Ascending aorta (tissue), 2 donors: ENCODE measurements around the gene TDP1. TPM values are rescaled to one million over a fixed set of nuclear protein-coding genes. Genes with fewer than 3 reads are reported as not detected.

Experiments used
- DNase-seq, 2 donors: peaks; one replicate each; pipeline ENCODE4 v3.0.0-alpha.2; 2019; ENCODE audit warnings: low spot score in 2 of 2
- H3K27ac ChIP-seq, 2 donors: fragments of 200-600 bp; sonication (generic); one replicate each; pipeline ENCODE4 v1.5.1; 2016 to 2017; ENCODE audit warnings: mild to moderate bottlenecking in 1 of 2
- H3K27me3 ChIP-seq: fragments of 200-600 bp; sonication (generic); one replicate; pipeline ENCODE4 v1.5.1; 2017
- H3K36me3 ChIP-seq, 2 donors: fragments of 200-600 bp; sonication (generic); one replicate each; pipeline ENCODE4 v1.5.1; 2016
- H3K4me1 ChIP-seq, 2 donors: fragments of 200-600 bp; sonication (generic); one replicate each; pipeline ENCODE4 v1.5.1; 2016 to 2017; ENCODE audit warnings: mild to moderate bottlenecking in 1 of 2
- H3K4me3 ChIP-seq, 2 donors: fragments of 200-600 bp; sonication (generic); one replicate each; pipeline ENCODE4 v1.5.1; 2016 to 2017; ENCODE audit warnings: mild to moderate bottlenecking in 1 of 2
- H3K9me3 ChIP-seq, 2 donors: fragments of 200-600 bp; sonication (generic); one replicate each; pipeline ENCODE4 v1.5.1; 2016
- intact Hi-C: fragments of 100-400 bp; cut with DNase I; formaldehyde crosslinking; loops from one replicate; pipeline ENCODE4 v1.15.1; 2023
- total RNA-seq: library from RNA; depleted of rRNA; stranded (reverse); fragments of >200 nt; gene quantifications from one replicate; pipeline ENCODE4 v1.1.0, GENCODE V29; 2016
- TF ChIP-seq, protein P1 (sequence below), 3 experiments: fragments of 200-600 bp in 2 of 3; fragments of 450-650 bp in 1 of 3; sonication (generic) in 2 of 3; IDR thresholded peaks; one replicate each; pipeline ENCODE4 v1.5.1; 2016 to 2019; ENCODE audit warnings: antibody characterized with exemption in 3 of 3, mild to moderate bottlenecking in 1 of 3, moderate library complexity in 1 of 3

Gene TDP1
- total RNA-seq, result 9.4 TPM

DNA sequence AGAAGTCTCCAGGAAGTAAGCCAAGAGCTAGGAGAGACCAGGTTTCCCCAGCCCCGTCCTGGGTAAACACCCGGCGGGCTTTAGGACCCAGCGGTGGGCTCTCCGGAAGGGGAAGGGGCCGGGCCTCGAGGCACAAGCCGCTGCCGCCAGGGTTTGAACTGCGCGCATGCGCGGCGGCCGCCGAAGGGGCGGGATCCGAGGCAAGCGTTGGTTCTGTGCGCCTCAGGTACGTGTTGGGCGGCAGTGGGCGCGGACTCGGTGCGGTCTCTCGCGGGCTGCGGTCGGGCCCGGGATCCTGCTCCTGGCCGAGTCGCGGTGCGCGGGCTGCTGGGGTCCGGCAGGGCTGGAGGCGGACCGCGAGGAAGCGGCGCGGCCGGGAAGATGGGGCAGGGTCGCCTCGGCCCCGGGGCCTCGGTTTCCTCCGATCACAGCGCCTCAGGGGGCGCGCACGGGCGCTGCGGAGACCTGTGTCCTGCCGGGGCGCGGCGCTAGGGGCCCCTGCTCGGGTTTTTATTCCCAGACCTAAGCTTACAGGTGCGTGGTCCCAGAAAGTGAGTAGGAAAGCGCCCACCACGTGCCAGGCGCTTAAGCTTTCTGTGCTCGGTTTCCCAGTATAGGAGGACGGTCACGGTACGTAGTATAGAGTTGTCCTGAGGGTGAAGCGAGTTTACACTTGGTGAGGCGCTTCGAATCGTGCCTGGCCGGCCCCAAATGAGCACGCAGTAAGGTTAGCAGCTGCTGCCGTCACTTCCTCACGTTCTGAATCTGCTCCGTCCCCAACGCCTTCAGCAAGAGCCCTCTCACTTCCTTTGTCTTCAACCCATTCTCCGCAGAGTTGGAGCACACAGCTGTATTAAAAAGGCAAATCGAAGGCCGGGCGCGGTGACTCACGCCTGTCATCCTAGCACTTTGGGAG, at the start of gene TDP1:
Gene TDP1 (plus strand): TSS at position 183 of the 916 bp plus-strand sequence. CDS start 7,188 bp downstream, outside the sequence.
- intact Hi-C loops, result loop anchor here (2.0 to 10.0 kb wide), 6 partner anchors 299 to 1404 kb away; partner anchors contain the start of genes CALM1, PSMC1 and TTC8
- TF ChIP-seq, protein P1, sequence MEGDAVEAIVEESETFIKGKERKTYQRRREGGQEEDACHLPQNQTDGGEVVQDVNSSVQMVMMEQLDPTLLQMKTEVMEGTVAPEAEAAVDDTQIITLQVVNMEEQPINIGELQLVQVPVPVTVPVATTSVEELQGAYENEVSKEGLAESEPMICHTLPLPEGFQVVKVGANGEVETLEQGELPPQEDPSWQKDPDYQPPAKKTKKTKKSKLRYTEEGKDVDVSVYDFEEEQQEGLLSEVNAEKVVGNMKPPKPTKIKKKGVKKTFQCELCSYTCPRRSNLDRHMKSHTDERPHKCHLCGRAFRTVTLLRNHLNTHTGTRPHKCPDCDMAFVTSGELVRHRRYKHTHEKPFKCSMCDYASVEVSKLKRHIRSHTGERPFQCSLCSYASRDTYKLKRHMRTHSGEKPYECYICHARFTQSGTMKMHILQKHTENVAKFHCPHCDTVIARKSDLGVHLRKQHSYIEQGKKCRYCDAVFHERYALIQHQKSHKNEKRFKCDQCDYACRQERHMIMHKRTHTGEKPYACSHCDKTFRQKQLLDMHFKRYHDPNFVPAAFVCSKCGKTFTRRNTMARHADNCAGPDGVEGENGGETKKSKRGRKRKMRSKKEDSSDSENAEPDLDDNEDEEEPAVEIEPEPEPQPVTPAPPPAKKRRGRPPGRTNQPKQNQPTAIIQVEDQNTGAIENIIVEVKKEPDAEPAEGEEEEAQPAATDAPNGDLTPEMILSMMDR (IDR thresholded peaks at IDR 0.05), result peak in 1 of 3 experiments; percentile 20
- H3K27me3 ChIP-seq, result no peaks in the 10 kb centered on the region
- H3K9me3 ChIP-seq, result no peaks in the 10 kb centered on the region
- H3K4me3 ChIP-seq, result peak within 1 kb of the TSS; percentile 82 to 83
- peak; percentile 86 to 98 for DNase-seq
- peak within 1 kb of the TSS; percentile 91 to 94 for H3K27ac ChIP-seq
- peaks cover 4 to 11% of the 10 kb centered on the region in 2 donors for H3K4me1 ChIP-seq
- H3K36me3 ChIP-seq, result no peaks in the 10 kb centered on the region

DNA sequence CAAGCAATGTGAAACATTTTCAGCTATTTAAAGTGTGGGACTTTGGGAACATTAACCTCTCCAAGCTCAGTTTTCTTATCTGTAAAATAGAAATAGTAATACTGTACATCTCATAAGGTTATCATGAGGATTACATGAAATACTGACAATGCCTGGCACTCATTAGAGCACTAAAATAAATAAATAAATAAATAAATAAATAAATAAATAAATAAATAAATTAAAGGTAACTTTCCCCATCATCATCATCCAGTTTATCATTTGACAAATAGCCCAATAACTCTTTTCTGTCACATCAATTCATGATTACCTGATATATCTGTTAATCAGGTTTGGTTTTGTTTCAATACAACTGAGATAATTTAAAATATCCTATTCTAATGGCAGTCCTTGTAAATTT, 49.7 kb upstream of the TDP1 start:
- no peak overlapping the region for H3K4me3 ChIP-seq
- intact Hi-C loops, result loop anchor here (5.0 kb wide), 1 partner anchor 664 kb away; no protein-coding TSS in a partner anchor
- H3K4me1 ChIP-seq, result peaks cover 0 to 2% of the 10 kb centered on the region in 2 donors
- H3K27ac ChIP-seq, result no peak overlapping the region
- TF ChIP-seq, protein P1 (IDR thresholded peaks at IDR 0.05), result no peak
- no peaks in the 10 kb centered on the region for H3K27me3 ChIP-seq
- H3K9me3 ChIP-seq, result no peaks in the 10 kb centered on the region
- no peak for DNase-seq
- no peaks in the 10 kb centered on the region for H3K36me3 ChIP-seq

DNA sequence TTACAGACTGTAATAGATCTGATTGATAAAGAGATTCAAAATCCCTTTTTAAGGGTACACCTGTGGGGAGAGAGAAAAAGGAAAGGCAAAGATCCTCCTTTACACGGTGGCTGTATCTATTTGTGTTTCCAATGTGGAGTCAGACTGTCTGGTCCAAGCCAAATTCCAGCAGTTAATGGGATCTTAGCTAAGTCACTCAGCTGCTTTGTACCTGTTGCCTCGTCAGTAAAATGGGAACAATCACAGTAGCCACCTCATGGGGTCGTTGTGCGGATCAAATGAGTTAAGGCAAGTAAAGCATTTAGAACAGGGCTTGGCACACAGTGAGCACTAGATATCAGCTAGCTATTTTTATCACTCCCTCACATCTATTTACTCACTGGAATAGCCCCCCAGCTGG, 48.1 kb upstream of the TDP1 start:
- DNase-seq, result no peak
- H3K36me3 ChIP-seq, result no peaks in the 10 kb centered on the region
- no peaks in the 10 kb centered on the region for H3K27me3 ChIP-seq
- no peak overlapping the region for H3K27ac ChIP-seq
- H3K4me3 ChIP-seq, result no peak overlapping the region
- TF ChIP-seq, protein P1 (IDR thresholded peaks at IDR 0.05), result no peak
- no peaks in the 10 kb centered on the region for H3K9me3 ChIP-seq
- intact Hi-C loops, result loop anchor here (5.0 kb wide), 1 partner anchor 665 kb away; no protein-coding TSS in a partner anchor
- peaks cover 0 to 16% of the 10 kb centered on the region in 2 donors for H3K4me1 ChIP-seq

- H3K27me3 ChIP-seq, result no peaks in the 10 kb centered on the region
- no peaks in the 10 kb centered on the region for H3K9me3 ChIP-seq
- DNase-seq, result no peak
- no peak overlapping the region for H3K27ac ChIP-seq
- H3K4me3 ChIP-seq, result no peak overlapping the region
- TF ChIP-seq, protein P1 (IDR thresholded peaks at IDR 0.05), result no peak
- intact Hi-C loops, result loop anchor here (5.0 kb wide), 1 partner anchor 667 kb away; no protein-coding TSS in a partner anchor
- H3K36me3 ChIP-seq, result no peaks in the 10 kb centered on the region
- H3K4me1 ChIP-seq, result peaks cover 0 to 23% of the 10 kb centered on the region in 2 donors
Observed at GRCh38 chr14:89908712-89909450, 46.8 kb upstream of the TDP1 start.

- H3K27me3 ChIP-seq, result no peaks in the 10 kb centered on the region
- H3K9me3 ChIP-seq, result no peaks in the 10 kb centered on the region
- no peak overlapping the region for H3K27ac ChIP-seq
- TF ChIP-seq, protein P1 (IDR thresholded peaks at IDR 0.05), result no peak
- H3K4me3 ChIP-seq, result no peak overlapping the region
- intact Hi-C loops, result loop anchor here (5.0 kb wide), 1 partner anchor 667 kb away; no protein-coding TSS in a partner anchor
- peaks cover 0 to 23% of the 10 kb centered on the region in 2 donors for H3K4me1 ChIP-seq
- DNase-seq, result no peak
- H3K36me3 ChIP-seq, result no peaks in the 10 kb centered on the region
Observed at GRCh38 chr14:89909586-89909985, 46.1 kb upstream of the TDP1 start.
